ENCODE measurements around the gene IGSF21. TPM values are rescaled to one million over a fixed set of nuclear protein-coding genes. Genes with fewer than 3 reads are reported as not detected.

IGSF21 gene
- total RNA-seq, 1 experiment from 2014 or later = not detected

- in situ Hi-C loops (cut with HindIII; ENCODE audit: low pct_unique_long_range_greater_than_20kb, low sequenced_read_pairs) = no loop called here
- DNase-seq (ENCODE audit: low read depth, low spot score) = no peak
These were observed 232.7 kb downstream of the IGSF21 start for GRCh38 chr1:18340158-18340764.

GRCh38 chr1:18340787-18341186 is 233.2 kb downstream of the IGSF21 start:
- in situ Hi-C loops (cut with HindIII; ENCODE audit: low pct_unique_long_range_greater_than_20kb, low sequenced_read_pairs) = no loop called here
- no peak for DNase-seq (ENCODE audit: low read depth, low spot score)

- in situ Hi-C loops (cut with HindIII; ENCODE audit: low pct_unique_long_range_greater_than_20kb, low sequenced_read_pairs) = no loop called here
- DNase-seq (ENCODE audit: low read depth, low spot score) = no peak
These were observed 233.9 kb downstream of the IGSF21 start for GRCh38 chr1:18341291-18342069.

- no peak for DNase-seq (ENCODE audit: low read depth, low spot score)
- in situ Hi-C loops (cut with HindIII; ENCODE audit: low pct_unique_long_range_greater_than_20kb, low sequenced_read_pairs) = no loop called here
These were observed 235.1 kb downstream of the IGSF21 start for GRCh38 chr1:18342744-18343143.

GRCh38 chr1:18343581-18343980 is 236.0 kb downstream of the IGSF21 start:
- no peak for DNase-seq (ENCODE audit: low read depth, low spot score)
- in situ Hi-C loops (cut with HindIII; ENCODE audit: low pct_unique_long_range_greater_than_20kb, low sequenced_read_pairs) = no loop called here

GRCh38 chr1:18344755-18345154 is 237.2 kb downstream of the IGSF21 start:
- in situ Hi-C loops (cut with HindIII; ENCODE audit: low pct_unique_long_range_greater_than_20kb, low sequenced_read_pairs) = no loop called here
- no peak for DNase-seq (ENCODE audit: low read depth, low spot score)

GRCh38 chr1:18347559-18347958 is 240.0 kb downstream of the IGSF21 start:
- in situ Hi-C loops (cut with HindIII; ENCODE audit: low pct_unique_long_range_greater_than_20kb, low sequenced_read_pairs) = no loop called here
- no peak for DNase-seq (ENCODE audit: low read depth, low spot score)

GRCh38 chr1:18348354-18348753 is 240.8 kb downstream of the IGSF21 start:
- in situ Hi-C loops (cut with HindIII; ENCODE audit: low pct_unique_long_range_greater_than_20kb, low sequenced_read_pairs) = no loop called here

GRCh38 chr1:18350747-18351146 is 243.1 kb downstream of the IGSF21 start:
- in situ Hi-C loops (cut with HindIII; ENCODE audit: low pct_unique_long_range_greater_than_20kb, low sequenced_read_pairs) = no loop called here
- no peak for DNase-seq (ENCODE audit: low read depth, low spot score)

More at GRCh38 chr1:18348354-18348753, 240.8 kb downstream of the IGSF21 start:
- no peak for DNase-seq (ENCODE audit: low read depth, low spot score)

GRCh38 chr1:18351735-18352134 is 244.1 kb downstream of the IGSF21 start:
- in situ Hi-C loops (cut with HindIII; ENCODE audit: low pct_unique_long_range_greater_than_20kb, low sequenced_read_pairs) = no loop called here
- peak; percentile 3 for DNase-seq (ENCODE audit: low read depth, low spot score)

- in situ Hi-C loops (cut with HindIII; ENCODE audit: low pct_unique_long_range_greater_than_20kb, low sequenced_read_pairs) = no loop called here
- DNase-seq (ENCODE audit: low read depth, low spot score) = no peak
These were observed 245.2 kb downstream of the IGSF21 start for GRCh38 chr1:18352636-18353265.

GRCh38 chr1:18353528-18353927 is 245.9 kb downstream of the IGSF21 start:
- in situ Hi-C loops (cut with HindIII; ENCODE audit: low pct_unique_long_range_greater_than_20kb, low sequenced_read_pairs) = no loop called here
- DNase-seq (ENCODE audit: low read depth, low spot score) = no peak

- in situ Hi-C loops (cut with HindIII; ENCODE audit: low pct_unique_long_range_greater_than_20kb, low sequenced_read_pairs) = no loop called here
- no peak for DNase-seq (ENCODE audit: low read depth, low spot score)
These were observed 246.4 kb downstream of the IGSF21 start for GRCh38 chr1:18353992-18354391.

- in situ Hi-C loops (cut with HindIII; ENCODE audit: low pct_unique_long_range_greater_than_20kb, low sequenced_read_pairs) = no loop called here
- DNase-seq (ENCODE audit: low read depth, low spot score) = no peak
These were observed 247.0 kb downstream of the IGSF21 start for GRCh38 chr1:18354612-18355011.

GRCh38 chr1:18357622-18358230 is 250.1 kb downstream of the IGSF21 start:
- in situ Hi-C loops (cut with HindIII; ENCODE audit: low pct_unique_long_range_greater_than_20kb, low sequenced_read_pairs) = no loop called here
- DNase-seq (ENCODE audit: low read depth, low spot score) = no peak

GRCh38 chr1:18358600-18358999 is 251.0 kb downstream of the IGSF21 start:
- in situ Hi-C loops (cut with HindIII; ENCODE audit: low pct_unique_long_range_greater_than_20kb, low sequenced_read_pairs) = no loop called here
- no peak for DNase-seq (ENCODE audit: low read depth, low spot score)

GRCh38 chr1:18360251-18360650 is 252.7 kb downstream of the IGSF21 start:
- DNase-seq (ENCODE audit: low read depth, low spot score) = no peak
- in situ Hi-C loops (cut with HindIII; ENCODE audit: low pct_unique_long_range_greater_than_20kb, low sequenced_read_pairs) = no loop called here

- in situ Hi-C loops (cut with HindIII; ENCODE audit: low pct_unique_long_range_greater_than_20kb, low sequenced_read_pairs) = no loop called here
- no peak for DNase-seq (ENCODE audit: low read depth, low spot score)
These were observed 254.6 kb downstream of the IGSF21 start for GRCh38 chr1:18362150-18362549.
